ENCODE results near the gene ARHGEF37. TPM values are rescaled to one million over a fixed set of nuclear protein-coding genes. Genes with fewer than 3 reads are reported as not detected.

The ARHGEF37 gene
- total and polyA plus RNA-seq, 9 of the 15 experiments (the other 6 are each of a cell fraction or from before 2014, with no cell fraction given) = 0.01 to 0.27 (median 0.05) TPM

DNA sequence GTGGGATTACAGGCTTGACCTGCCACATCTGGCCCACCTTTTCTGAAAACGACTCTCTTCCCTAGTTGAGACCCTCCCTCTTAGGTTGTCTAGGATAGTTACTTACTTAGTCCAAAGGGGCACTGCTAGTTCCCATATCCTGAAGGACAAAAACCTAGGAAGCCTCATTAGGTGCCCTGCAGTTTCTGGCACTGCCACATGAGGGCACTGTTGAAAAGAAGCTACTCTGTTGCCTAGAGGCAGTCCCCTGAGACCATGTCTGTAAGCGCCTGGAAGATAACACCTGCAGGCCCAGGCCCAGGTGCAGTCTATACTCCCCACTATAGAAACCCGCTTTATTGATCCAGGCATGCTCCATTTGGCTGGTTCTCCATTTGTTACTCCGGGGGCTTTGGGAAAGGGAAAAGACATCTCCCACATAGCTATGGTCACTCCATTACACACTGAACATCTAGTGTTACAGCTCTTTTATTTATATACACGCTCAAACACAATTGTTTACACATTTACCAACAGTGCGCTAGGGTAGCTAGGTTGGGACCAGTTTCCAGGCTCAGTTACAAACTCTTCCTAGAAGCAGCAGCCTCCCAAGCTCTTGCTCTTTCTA is 75.4 kb downstream of the ARHGEF37 start (continued):
- TF ChIP-seq, protein P1, sequence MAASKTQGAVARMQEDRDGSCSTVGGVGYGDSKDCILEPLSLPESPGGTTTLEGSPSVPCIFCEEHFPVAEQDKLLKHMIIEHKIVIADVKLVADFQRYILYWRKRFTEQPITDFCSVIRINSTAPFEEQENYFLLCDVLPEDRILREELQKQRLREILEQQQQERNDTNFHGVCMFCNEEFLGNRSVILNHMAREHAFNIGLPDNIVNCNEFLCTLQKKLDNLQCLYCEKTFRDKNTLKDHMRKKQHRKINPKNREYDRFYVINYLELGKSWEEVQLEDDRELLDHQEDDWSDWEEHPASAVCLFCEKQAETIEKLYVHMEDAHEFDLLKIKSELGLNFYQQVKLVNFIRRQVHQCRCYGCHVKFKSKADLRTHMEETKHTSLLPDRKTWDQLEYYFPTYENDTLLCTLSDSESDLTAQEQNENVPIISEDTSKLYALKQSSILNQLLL (CRISPR knock-in tag; IDR thresholded peaks at IDR 0.05; ENCODE audit: borderline replicate concordance) = no peak
- peak; percentile 47 for TF ChIP-seq NEUROD1 (IDR thresholded peaks at IDR 0.05; ENCODE audit: borderline replicate concordance, low read depth, low read length, partially characterized antibody)
- TF ChIP-seq KDM4B (IDR thresholded peaks at IDR 0.05; ENCODE audit: borderline replicate concordance in 2 of 2, low read depth in 1 of 2) = no peak
- TF ChIP-seq HNRNPL (IDR thresholded peaks at IDR 0.05; ENCODE audit: low read depth, low read length) = no peak
- peak; percentile 65 for TF ChIP-seq SMC3 (conservative IDR thresholded peaks at IDR 0.05; ENCODE audit: insufficient read depth, low read depth, low read length)
- peak; percentile 57; the same call in 1 of the 2 replicates for TF ChIP-seq CC2D1A (IDR thresholded peaks at IDR 0.05)
- TF ChIP-seq OTX1 (CRISPR knock-in tag; IDR thresholded peaks at IDR 0.05) = no peak
- no peak for TF ChIP-seq CBFA2T2 (conservative IDR thresholded peaks at IDR 0.05)
- TF ChIP-seq SMARCB1 (IDR thresholded peaks at IDR 0.05; ENCODE audit: insufficient read length, low read depth) = no peak
- no peak for TF ChIP-seq MECOM (CRISPR knock-in tag; IDR thresholded peaks at IDR 0.05)
- TF ChIP-seq, protein P2, sequence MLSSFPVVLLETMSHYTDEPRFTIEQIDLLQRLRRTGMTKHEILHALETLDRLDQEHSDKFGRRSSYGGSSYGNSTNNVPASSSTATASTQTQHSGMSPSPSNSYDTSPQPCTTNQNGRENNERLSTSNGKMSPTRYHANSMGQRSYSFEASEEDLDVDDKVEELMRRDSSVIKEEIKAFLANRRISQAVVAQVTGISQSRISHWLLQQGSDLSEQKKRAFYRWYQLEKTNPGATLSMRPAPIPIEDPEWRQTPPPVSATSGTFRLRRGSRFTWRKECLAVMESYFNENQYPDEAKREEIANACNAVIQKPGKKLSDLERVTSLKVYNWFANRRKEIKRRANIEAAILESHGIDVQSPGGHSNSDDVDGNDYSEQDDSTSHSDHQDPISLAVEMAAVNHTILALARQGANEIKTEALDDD (IDR thresholded peaks at IDR 0.05) = no peak
- TF ChIP-seq, protein P3, sequence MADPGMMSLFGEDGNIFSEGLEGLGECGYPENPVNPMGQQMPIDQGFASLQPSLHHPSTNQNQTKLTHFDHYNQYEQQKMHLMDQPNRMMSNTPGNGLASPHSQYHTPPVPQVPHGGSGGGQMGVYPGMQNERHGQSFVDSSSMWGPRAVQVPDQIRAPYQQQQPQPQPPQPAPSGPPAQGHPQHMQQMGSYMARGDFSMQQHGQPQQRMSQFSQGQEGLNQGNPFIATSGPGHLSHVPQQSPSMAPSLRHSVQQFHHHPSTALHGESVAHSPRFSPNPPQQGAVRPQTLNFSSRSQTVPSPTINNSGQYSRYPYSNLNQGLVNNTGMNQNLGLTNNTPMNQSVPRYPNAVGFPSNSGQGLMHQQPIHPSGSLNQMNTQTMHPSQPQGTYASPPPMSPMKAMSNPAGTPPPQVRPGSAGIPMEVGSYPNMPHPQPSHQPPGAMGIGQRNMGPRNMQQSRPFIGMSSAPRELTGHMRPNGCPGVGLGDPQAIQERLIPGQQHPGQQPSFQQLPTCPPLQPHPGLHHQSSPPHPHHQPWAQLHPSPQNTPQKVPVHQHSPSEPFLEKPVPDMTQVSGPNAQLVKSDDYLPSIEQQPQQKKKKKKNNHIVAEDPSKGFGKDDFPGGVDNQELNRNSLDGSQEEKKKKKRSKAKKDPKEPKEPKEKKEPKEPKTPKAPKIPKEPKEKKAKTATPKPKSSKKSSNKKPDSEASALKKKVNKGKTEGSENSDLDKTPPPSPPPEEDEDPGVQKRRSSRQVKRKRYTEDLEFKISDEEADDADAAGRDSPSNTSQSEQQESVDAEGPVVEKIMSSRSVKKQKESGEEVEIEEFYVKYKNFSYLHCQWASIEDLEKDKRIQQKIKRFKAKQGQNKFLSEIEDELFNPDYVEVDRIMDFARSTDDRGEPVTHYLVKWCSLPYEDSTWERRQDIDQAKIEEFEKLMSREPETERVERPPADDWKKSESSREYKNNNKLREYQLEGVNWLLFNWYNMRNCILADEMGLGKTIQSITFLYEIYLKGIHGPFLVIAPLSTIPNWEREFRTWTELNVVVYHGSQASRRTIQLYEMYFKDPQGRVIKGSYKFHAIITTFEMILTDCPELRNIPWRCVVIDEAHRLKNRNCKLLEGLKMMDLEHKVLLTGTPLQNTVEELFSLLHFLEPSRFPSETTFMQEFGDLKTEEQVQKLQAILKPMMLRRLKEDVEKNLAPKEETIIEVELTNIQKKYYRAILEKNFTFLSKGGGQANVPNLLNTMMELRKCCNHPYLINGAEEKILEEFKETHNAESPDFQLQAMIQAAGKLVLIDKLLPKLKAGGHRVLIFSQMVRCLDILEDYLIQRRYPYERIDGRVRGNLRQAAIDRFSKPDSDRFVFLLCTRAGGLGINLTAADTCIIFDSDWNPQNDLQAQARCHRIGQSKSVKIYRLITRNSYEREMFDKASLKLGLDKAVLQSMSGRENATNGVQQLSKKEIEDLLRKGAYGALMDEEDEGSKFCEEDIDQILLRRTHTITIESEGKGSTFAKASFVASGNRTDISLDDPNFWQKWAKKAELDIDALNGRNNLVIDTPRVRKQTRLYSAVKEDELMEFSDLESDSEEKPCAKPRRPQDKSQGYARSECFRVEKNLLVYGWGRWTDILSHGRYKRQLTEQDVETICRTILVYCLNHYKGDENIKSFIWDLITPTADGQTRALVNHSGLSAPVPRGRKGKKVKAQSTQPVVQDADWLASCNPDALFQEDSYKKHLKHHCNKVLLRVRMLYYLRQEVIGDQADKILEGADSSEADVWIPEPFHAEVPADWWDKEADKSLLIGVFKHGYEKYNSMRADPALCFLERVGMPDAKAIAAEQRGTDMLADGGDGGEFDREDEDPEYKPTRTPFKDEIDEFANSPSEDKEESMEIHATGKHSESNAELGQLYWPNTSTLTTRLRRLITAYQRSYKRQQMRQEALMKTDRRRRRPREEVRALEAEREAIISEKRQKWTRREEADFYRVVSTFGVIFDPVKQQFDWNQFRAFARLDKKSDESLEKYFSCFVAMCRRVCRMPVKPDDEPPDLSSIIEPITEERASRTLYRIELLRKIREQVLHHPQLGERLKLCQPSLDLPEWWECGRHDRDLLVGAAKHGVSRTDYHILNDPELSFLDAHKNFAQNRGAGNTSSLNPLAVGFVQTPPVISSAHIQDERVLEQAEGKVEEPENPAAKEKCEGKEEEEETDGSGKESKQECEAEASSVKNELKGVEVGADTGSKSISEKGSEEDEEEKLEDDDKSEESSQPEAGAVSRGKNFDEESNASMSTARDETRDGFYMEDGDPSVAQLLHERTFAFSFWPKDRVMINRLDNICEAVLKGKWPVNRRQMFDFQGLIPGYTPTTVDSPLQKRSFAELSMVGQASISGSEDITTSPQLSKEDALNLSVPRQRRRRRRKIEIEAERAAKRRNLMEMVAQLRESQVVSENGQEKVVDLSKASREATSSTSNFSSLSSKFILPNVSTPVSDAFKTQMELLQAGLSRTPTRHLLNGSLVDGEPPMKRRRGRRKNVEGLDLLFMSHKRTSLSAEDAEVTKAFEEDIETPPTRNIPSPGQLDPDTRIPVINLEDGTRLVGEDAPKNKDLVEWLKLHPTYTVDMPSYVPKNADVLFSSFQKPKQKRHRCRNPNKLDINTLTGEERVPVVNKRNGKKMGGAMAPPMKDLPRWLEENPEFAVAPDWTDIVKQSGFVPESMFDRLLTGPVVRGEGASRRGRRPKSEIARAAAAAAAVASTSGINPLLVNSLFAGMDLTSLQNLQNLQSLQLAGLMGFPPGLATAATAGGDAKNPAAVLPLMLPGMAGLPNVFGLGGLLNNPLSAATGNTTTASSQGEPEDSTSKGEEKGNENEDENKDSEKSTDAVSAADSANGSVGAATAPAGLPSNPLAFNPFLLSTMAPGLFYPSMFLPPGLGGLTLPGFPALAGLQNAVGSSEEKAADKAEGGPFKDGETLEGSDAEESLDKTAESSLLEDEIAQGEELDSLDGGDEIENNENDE (IDR thresholded peaks at IDR 0.05; ENCODE audit: low read depth, low read length) = no peak
- no peak for TF ChIP-seq BCL6 (CRISPR knock-in tag; IDR thresholded peaks at IDR 0.05)
- TF ChIP-seq JUN (IDR thresholded peaks at IDR 0.05; ENCODE audit: borderline replicate concordance, low read depth, low read length) = no peak
- TF ChIP-seq JUN (CRISPR knock-in tag; IDR thresholded peaks at IDR 0.05; ENCODE audit: borderline replicate concordance) = no peak

All from K562 (cell line).